T-helper 1 cell treated with Interleukin-12 subunit alpha and Interleukin-12 subunit beta and Interleukin-4 antibody, amounts not matched to agents 30 μg/mL and 1 μg/mL, for 36 hours (primary cell): ENCODE results near the gene RPN2.

ENCODE experiments used
- H3K27ac Mint-ChIP-seq: one replicate; pipeline ENCODE4 v1.8.0; 2021; ENCODE audit warnings: mild to moderate bottlenecking, mixed read lengths
- H3K27me3 Mint-ChIP-seq: one replicate; pipeline ENCODE4 v1.8.0; 2021; ENCODE audit warnings: low read depth, mixed read lengths
- H3K36me3 Mint-ChIP-seq: one replicate; pipeline ENCODE4 v1.8.0; 2021; ENCODE audit warnings: low read depth, mixed read lengths
- H3K4me1 Mint-ChIP-seq: one replicate; pipeline ENCODE4 v1.8.0; 2021; ENCODE audit warnings: low read depth, mixed read lengths
- H3K4me3 Mint-ChIP-seq: one replicate; pipeline ENCODE4 v1.8.0; 2021; ENCODE audit warnings: mild to moderate bottlenecking, moderate library complexity, mixed read lengths
- H3K9me3 Mint-ChIP-seq: one replicate; pipeline ENCODE4 v1.8.0; 2021; ENCODE audit warnings: mixed read lengths

The RPN2 gene

GRCh38 chr20:37285664-37286374, 106.7 kb downstream of the RPN2 start:
- H3K4me3 Mint-ChIP-seq = no peak overlapping the region
- H3K36me3 Mint-ChIP-seq = no peaks in the 10 kb centered on the region
- no peaks in the 10 kb centered on the region for H3K9me3 Mint-ChIP-seq
- no peak overlapping the region for H3K27ac Mint-ChIP-seq
- peaks cover 11% of the 10 kb centered on the region for H3K27me3 Mint-ChIP-seq
- H3K4me1 Mint-ChIP-seq = peaks cover 8% of the 10 kb centered on the region

- no peak overlapping the region for H3K27ac Mint-ChIP-seq
- peaks cover 10% of the 10 kb centered on the region for H3K36me3 Mint-ChIP-seq
- H3K4me1 Mint-ChIP-seq = peaks cover 12% of the 10 kb centered on the region
- H3K9me3 Mint-ChIP-seq = no peaks in the 10 kb centered on the region
- H3K27me3 Mint-ChIP-seq = peaks cover 11% of the 10 kb centered on the region
- peak overlapping the region; percentile 37 for H3K4me3 Mint-ChIP-seq
Observed at GRCh38 chr20:37288091-37288490, 109.0 kb downstream of the RPN2 start.

- H3K27me3 Mint-ChIP-seq = peaks cover 7% of the 10 kb centered on the region
- H3K4me3 Mint-ChIP-seq = peak overlapping the region; percentile 92
Observed at GRCh38 chr20:37290158-37290810, 111.2 kb downstream of the RPN2 start.

More at GRCh38 chr20:37290158-37290810, 111.2 kb downstream of the RPN2 start:
- Mint-ChIP-seq H3K9me3 (no peaks in the 10 kb centered on the region), H3K27ac (peak overlapping the region; percentile 96), H3K36me3 (peaks cover 19% of the 10 kb centered on the region), H3K4me1 (peaks cover 25% of the 10 kb centered on the region)
